K562 (cell line): ENCODE data around the gene ZSCAN12. TPM values are rescaled to one million over a fixed set of nuclear protein-coding genes. Genes with fewer than 3 reads are reported as not detected.

Experiments used
- E2F4 ChIP-seq: sonication (generic); formaldehyde crosslinking; IDR thresholded peaks from 2 replicates; pipeline ENCODE4 v1.8.0; 2022; ENCODE audit warnings: mild to moderate bottlenecking, low read depth, missing genetic modification reagents
- FIP1L1 ChIP-seq: fragments of 200-400 bp; formaldehyde crosslinking; IDR thresholded peaks from 2 replicates; pipeline ENCODE4 v1.6.1; 2018; ENCODE audit warnings: mild to moderate bottlenecking, low read depth, low read length; ENCODE audit not compliant: poor library complexity, severe bottlenecking
- GTF2E2 ChIP-seq: fragments of 200-800 bp; sonication (Bioruptor generic); IDR thresholded peaks from 2 replicates; pipeline ENCODE4 v1.6.1; 2016; ENCODE audit warnings: missing genetic modification characterization, missing compliant biosample characterization
- MECOM ChIP-seq: fragments of 250-450 bp; sonication (Bioruptor Pico); IDR thresholded peaks from 2 replicates; pipeline ENCODE4 v1.8.0; 2022; ENCODE audit warnings: inconsistent platforms
- MXD1 ChIP-seq: fragments of 250-450 bp; sonication (Bioruptor Pico); IDR thresholded peaks from 2 replicates; pipeline ENCODE4 v1.8.0; 2021; ENCODE audit warnings: borderline replicate concordance, mild to moderate bottlenecking, moderate library complexity; ENCODE audit not compliant: poor library complexity, severe bottlenecking
- NELFE ChIP-seq: IDR thresholded peaks from 2 replicates; pipeline ENCODE4 v1.6.1; 2011; ENCODE audit warnings: mild to moderate bottlenecking; ENCODE audit not compliant: insufficient read depth, insufficient read length
- POLR2H ChIP-seq: IDR thresholded peaks from 2 replicates; pipeline ENCODE4 v1.6.1; 2016; ENCODE audit warnings: missing genetic modification characterization, low read depth, mild to moderate bottlenecking, control low read depth, missing compliant biosample characterization, moderate library complexity
- POLR3G ChIP-seq: IDR thresholded peaks from 2 replicates; pipeline ENCODE4 v1.6.1; 2011; ENCODE audit not compliant: insufficient read length, insufficient replicate concordance; ENCODE audit errors: extremely low read depth
- RFX7 ChIP-seq: fragments of 250-450 bp; sonication (Bioruptor Pico); IDR thresholded peaks from 2 replicates; pipeline ENCODE4 v1.5.1; 2021; ENCODE audit warnings: mild to moderate bottlenecking
- SIRT6 ChIP-seq: IDR thresholded peaks from one replicate; pipeline ENCODE4 v1.6.1; 2012; ENCODE audit warnings: low read depth, mild to moderate bottlenecking, control low read depth, inconsistent platforms, low read length, moderate library complexity
- SNIP1 ChIP-seq: fragments of 450-650 bp; IDR thresholded peaks from 2 replicates; pipeline ENCODE4 v1.7.1; 2017; ENCODE audit warnings: low read depth, mild to moderate bottlenecking
- TAL1 ChIP-seq: fragments of 450-650 bp; IDR thresholded peaks from 2 replicates; pipeline ENCODE4 v1.6.1; 2016; ENCODE audit warnings: mild to moderate bottlenecking
- TARDBP ChIP-seq: fragments of 450-650 bp; IDR thresholded peaks from 2 replicates; pipeline ENCODE4 v1.6.1; 2016
- TCF15 ChIP-seq: fragments of 250-450 bp; sonication (Bioruptor Pico); IDR thresholded peaks from 2 replicates; pipeline ENCODE4 v1.8.0; 2022; ENCODE audit warnings: moderate library complexity, mild to moderate bottlenecking, inconsistent platforms
- TFAP4 ChIP-seq: sonication (generic); formaldehyde crosslinking; IDR thresholded peaks from 2 replicates; pipeline ENCODE4 v1.8.0; 2022; ENCODE audit warnings: missing genetic modification reagents, mild to moderate bottlenecking, moderate library complexity, borderline replicate concordance
- TRIM24 ChIP-seq, 2 experiments: fragments of 450-650 bp; IDR thresholded peaks; 2 replicates each; pipeline ENCODE4 v1.6.1; 2016
- ZBTB17 ChIP-seq: fragments of 450-650 bp; formaldehyde crosslinking; IDR thresholded peaks from 2 replicates; pipeline ENCODE4 v1.4.0; 2020; ENCODE audit warnings: mild to moderate bottlenecking
- ZC3H4 ChIP-seq: sonication (generic); formaldehyde crosslinking; IDR thresholded peaks from 2 replicates; pipeline ENCODE4 v1.9.0; 2021; ENCODE audit warnings: missing genetic modification reagents, borderline replicate concordance
- ZNF431 ChIP-seq: sonication (generic); formaldehyde crosslinking; IDR thresholded peaks from 2 replicates; pipeline ENCODE4 v1.8.0; 2022; ENCODE audit warnings: mild to moderate bottlenecking, missing genetic modification reagents
- ZNF445 ChIP-seq: fragments of 250-450 bp; sonication (Bioruptor Pico); IDR thresholded peaks from 2 replicates; pipeline ENCODE4 v1.4.0; 2020; ENCODE audit warnings: low read depth, mild to moderate bottlenecking, moderate library complexity
- ZNF512 ChIP-seq: IDR thresholded peaks from 2 replicates; pipeline ENCODE4 v1.6.1; 2016; ENCODE audit warnings: missing genetic modification characterization, missing compliant biosample characterization
- polyA plus RNA-seq, 8 experiments: library from polyadenylated mRNA; depleted of rRNA in 4 of 8; stranded (reverse) in 5 of 8; unstranded in 3 of 8; fragments of >200 nt; fragmentation: Nextera tagmentation in 2 of 8; fragmentation: Illumina TruSeq in 1 of 8; extraction: Ambion mirVana in 2 of 8; extraction: Trizol in 1 of 8; gene quantifications; 2 replicates each; pipeline versions ENCODE4 v1.2.1 to v1.2.3, GENCODE V29; 2011 to 2014; ENCODE audit warnings: inconsistent platforms in 1 of 8, missing spikeins in 1 of 8
- total RNA-seq, 7 experiments: library from RNA; depleted of rRNA in 6 of 7; stranded (reverse); fragments of >200 nt in 6 of 7; fragmentation: Illumina TruSeq in 2 of 7; extraction: Trizol in 2 of 7; gene quantifications; 2 replicates each; pipeline versions ENCODE4 v1.2.1 to v1.2.3, GENCODE V29; 2011 to 2021; ENCODE audit warnings: low replicate concordance in 1 of 7
- TF ChIP-seq, protein P1 (sequence below): IDR thresholded peaks from 2 replicates; pipeline ENCODE4 v1.6.1; 2012; ENCODE audit warnings: low read depth, low read length, improper control_type of control experiment, borderline replicate concordance

ZSCAN12 gene
- total and polyA plus RNA-seq, 9 of the 15 experiments (the other 6 are each of a cell fraction or from before 2014, with no cell fraction given): 2.5 to 19.6 (median 12.5) TPM

DNA sequence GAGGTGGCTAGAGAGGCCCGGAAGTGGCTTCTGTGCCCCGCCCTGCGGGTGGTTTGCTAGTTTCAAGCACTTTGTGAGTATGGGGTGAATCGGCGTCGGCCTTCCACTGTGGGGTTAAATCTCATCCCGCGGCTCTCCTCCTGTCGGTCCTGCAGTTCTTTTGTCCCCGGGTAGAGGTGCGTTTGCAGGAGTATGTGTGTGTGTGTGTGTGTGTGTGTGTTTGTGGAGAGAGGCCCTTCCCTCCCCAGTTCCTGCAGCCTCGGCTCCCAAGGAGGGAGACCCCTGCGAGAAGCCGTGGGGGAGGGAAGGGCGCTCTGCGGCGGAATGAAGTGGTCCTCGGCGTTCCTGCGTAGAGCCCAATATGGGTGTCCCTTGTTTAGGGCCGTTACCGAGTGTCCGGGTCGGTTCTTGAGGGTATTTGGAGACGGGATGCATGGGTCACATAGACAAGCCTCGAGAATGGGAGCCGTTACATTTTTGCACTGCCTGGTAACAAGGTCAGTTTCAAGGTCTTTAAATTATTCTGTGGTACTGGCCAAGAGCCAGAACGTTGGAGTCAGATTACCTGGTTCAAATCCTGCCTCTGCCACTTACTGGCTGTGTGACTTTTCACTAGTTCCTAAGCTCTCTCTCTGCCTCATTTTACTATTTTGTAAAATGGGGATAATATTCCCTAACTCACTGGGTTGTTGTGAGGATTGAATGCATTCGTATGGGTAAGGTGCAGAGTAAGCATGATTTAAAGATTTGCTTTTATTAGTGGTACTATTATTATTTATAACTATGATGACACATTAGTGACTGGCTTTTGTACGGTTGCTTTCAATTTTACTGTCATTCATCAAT is 49.4 kb downstream of the ZSCAN12 start, which contains the start of gene ZKSCAN3 (continued):
- TF ChIP-seq ZC3H4 (CRISPR knock-in tag) (no peak), E2F4 (no peak), SNIP1 (peak; percentile 85), ZNF431 (CRISPR knock-in tag) (peak; percentile 45; the same call in 1 of the 2 replicates), POLR3G (no peak), MXD1 (CRISPR knock-in tag) (no peak), RFX7 (CRISPR knock-in tag) (no peak), TFAP4 (CRISPR knock-in tag) (peak; percentile 66; the same call in 1 of the 2 replicates), POLR2H (tag) (peak; percentile 87), ZNF445 (CRISPR knock-in tag) (no peak), SIRT6 (no peak), TCF15 (CRISPR knock-in tag) (no peak), ZNF512 (tag) (no peak), TRIM24 (IDR thresholded peaks at IDR 0.05) (peak; percentile 41 to 85; a peak in 3 of 4 replicates), ZBTB17 (peak; percentile 59; the same call in 1 of the 2 replicates), TAL1 (peak; percentile 36; the same call in 1 of the 2 replicates), MECOM (CRISPR knock-in tag) (no peak), FIP1L1 (no peak), TARDBP (no peak; the same call in none of the 2 replicates), NELFE (no peak), GTF2E2 (tag) (peak; percentile 93)
- TF ChIP-seq, protein P1, sequence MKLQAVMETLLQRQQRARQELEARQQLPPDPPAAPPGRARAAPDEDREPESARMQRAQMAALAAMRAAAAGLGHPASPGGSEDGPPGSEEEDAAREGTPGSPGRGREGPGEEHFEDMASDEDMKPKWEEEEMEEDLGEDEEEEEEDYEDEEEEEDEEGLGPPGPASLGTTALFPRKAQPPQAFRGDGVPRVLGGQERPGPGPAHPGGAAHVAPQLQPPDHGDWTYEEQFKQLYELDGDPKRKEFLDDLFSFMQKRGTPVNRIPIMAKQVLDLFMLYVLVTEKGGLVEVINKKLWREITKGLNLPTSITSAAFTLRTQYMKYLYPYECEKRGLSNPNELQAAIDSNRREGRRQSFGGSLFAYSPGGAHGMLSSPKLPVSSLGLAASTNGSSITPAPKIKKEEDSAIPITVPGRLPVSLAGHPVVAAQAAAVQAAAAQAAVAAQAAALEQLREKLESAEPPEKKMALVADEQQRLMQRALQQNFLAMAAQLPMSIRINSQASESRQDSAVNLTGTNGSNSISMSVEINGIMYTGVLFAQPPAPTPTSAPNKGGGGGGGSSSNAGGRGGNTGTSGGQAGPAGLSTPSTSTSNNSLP: no peak
